Measurements from ENCODE around the gene TMEM44. TPM values are rescaled to one million over a fixed set of nuclear protein-coding genes. Genes with fewer than 3 reads are reported as not detected.

The TMEM44 gene
- total and polyA plus RNA-seq, 2 donors: 8.0 to 11.7 TPM

- 63% methylated on average over 15 of the region's 15 CpGs for WGBS
- Histone ChIP-seq H3K27ac (ENCODE audit: low read depth) (no peak overlapping the region), H3K4me1 (ENCODE audit: insufficient read depth) (no peaks in the 10 kb centered on the region)
Observed at GRCh38 chr3:194574639-194575483, 58.4 kb downstream of the TMEM44 start.

GRCh38 chr3:194573680-194574437 lies 59.4 kb downstream of the TMEM44 start:
- 64% methylated on average over 10 of the region's 10 CpGs for WGBS
- H3K36me3 ChIP-seq (ENCODE audit: insufficient read depth): no peaks in the 10 kb centered on the region
- H3K27ac ChIP-seq (ENCODE audit: low read depth): no peak overlapping the region
- no peaks in the 10 kb centered on the region for H3K4me1 ChIP-seq (ENCODE audit: insufficient read depth)
- H3K4me3 ChIP-seq (ENCODE audit: low read depth, low read length): no peak overlapping the region
- no peak for DNase-seq (ENCODE audit: extremely low spot score)

More at GRCh38 chr3:194574639-194575483, 58.4 kb downstream of the TMEM44 start:
- H3K4me3 ChIP-seq (ENCODE audit: low read depth, low read length): no peak overlapping the region
- no peak for DNase-seq (ENCODE audit: extremely low spot score)
- no peaks in the 10 kb centered on the region for H3K36me3 ChIP-seq (ENCODE audit: insufficient read depth)

- WGBS: 91% methylated on average over 16 of the region's 16 CpGs
- Histone ChIP-seq H3K36me3 (ENCODE audit: insufficient read depth) (no peaks in the 10 kb centered on the region), H3K4me3 (ENCODE audit: low read depth, low read length) (no peak overlapping the region), H3K4me1 (ENCODE audit: insufficient read depth) (no peaks in the 10 kb centered on the region), H3K27ac (ENCODE audit: low read depth) (no peak overlapping the region)
- no peak for DNase-seq (ENCODE audit: extremely low spot score)
Observed at GRCh38 chr3:194572944-194573491, 60.2 kb downstream of the TMEM44 start.

- no peak overlapping the region for H3K4me3 ChIP-seq (ENCODE audit: low read depth, low read length)
- H3K27ac ChIP-seq (ENCODE audit: low read depth): no peak overlapping the region
Observed at GRCh38 chr3:194572143-194572789, 61.0 kb downstream of the TMEM44 start.

GRCh38 chr3:194571491-194572142 lies 61.6 kb downstream of the TMEM44 start:
- Histone ChIP-seq H3K36me3 (ENCODE audit: insufficient read depth) (no peaks in the 10 kb centered on the region), H3K27ac (ENCODE audit: low read depth) (no peak overlapping the region), H3K4me3 (ENCODE audit: low read depth, low read length) (no peak overlapping the region), H3K4me1 (ENCODE audit: insufficient read depth) (no peaks in the 10 kb centered on the region)
- no peak for DNase-seq (ENCODE audit: extremely low spot score)
- 64% methylated on average over 16 of the region's 16 CpGs for WGBS

More at GRCh38 chr3:194572143-194572789, 61.0 kb downstream of the TMEM44 start:
- no peaks in the 10 kb centered on the region for H3K4me1 ChIP-seq (ENCODE audit: insufficient read depth)
- DNase-seq (ENCODE audit: extremely low spot score): no peak
- no peaks in the 10 kb centered on the region for H3K36me3 ChIP-seq (ENCODE audit: insufficient read depth)
- 34% methylated on average over 18 of the region's 18 CpGs for WGBS

- H3K4me3 ChIP-seq (ENCODE audit: low read depth, low read length): no peak overlapping the region
- H3K4me1 ChIP-seq (ENCODE audit: insufficient read depth): no peaks in the 10 kb centered on the region
- 86% methylated on average over 8 of the region's 8 CpGs for WGBS
- H3K36me3 ChIP-seq (ENCODE audit: insufficient read depth): no peaks in the 10 kb centered on the region
- DNase-seq (ENCODE audit: extremely low spot score): no peak
- no peak overlapping the region for H3K27ac ChIP-seq (ENCODE audit: low read depth)
Observed at GRCh38 chr3:194570898-194571297, 62.3 kb downstream of the TMEM44 start.

GRCh38 chr3:194570235-194570634 lies 63.0 kb downstream of the TMEM44 start:
- DNase-seq (ENCODE audit: extremely low spot score): no peak
- Histone ChIP-seq H3K36me3 (ENCODE audit: insufficient read depth) (no peaks in the 10 kb centered on the region), H3K4me3 (ENCODE audit: low read depth, low read length) (no peak overlapping the region), H3K27ac (ENCODE audit: low read depth) (no peak overlapping the region), H3K4me1 (ENCODE audit: insufficient read depth) (no peaks in the 10 kb centered on the region)
- WGBS: 88% methylated on average over 13 of the region's 13 CpGs

- WGBS: 87% methylated on average over 12 of the region's 12 CpGs
- Histone ChIP-seq H3K4me3 (ENCODE audit: low read depth, low read length) (no peak overlapping the region), H3K4me1 (ENCODE audit: insufficient read depth) (no peaks in the 10 kb centered on the region), H3K36me3 (ENCODE audit: insufficient read depth) (no peaks in the 10 kb centered on the region), H3K27ac (ENCODE audit: low read depth) (no peak overlapping the region)
- no peak for DNase-seq (ENCODE audit: extremely low spot score)
Observed at GRCh38 chr3:194569252-194569651, 64.0 kb downstream of the TMEM44 start.

GRCh38 chr3:194565597-194566190 lies 67.5 kb downstream of the TMEM44 start:
- H3K4me1 ChIP-seq (ENCODE audit: insufficient read depth): no peaks in the 10 kb centered on the region
- no peaks in the 10 kb centered on the region for H3K36me3 ChIP-seq (ENCODE audit: insufficient read depth)
- no peak overlapping the region for H3K27ac ChIP-seq (ENCODE audit: low read depth)
- 55% methylated on average over 9 of the region's 9 CpGs for WGBS
- H3K4me3 ChIP-seq (ENCODE audit: low read depth, low read length): no peak overlapping the region
- DNase-seq (ENCODE audit: extremely low spot score): no peak

GRCh38 chr3:194562986-194563385 lies 70.2 kb downstream of the TMEM44 start:
- Histone ChIP-seq H3K4me3 (ENCODE audit: low read depth, low read length) (no peak overlapping the region), H3K4me1 (ENCODE audit: insufficient read depth) (no peaks in the 10 kb centered on the region), H3K27ac (ENCODE audit: low read depth) (no peak overlapping the region), H3K36me3 (ENCODE audit: insufficient read depth) (no peaks in the 10 kb centered on the region)
- WGBS: 88% methylated on average over 2 of the region's 2 CpGs
- DNase-seq (ENCODE audit: extremely low spot score): no peak

- 60% methylated on average over 7 of the region's 7 CpGs for WGBS
- Histone ChIP-seq H3K4me1 (ENCODE audit: insufficient read depth) (no peaks in the 10 kb centered on the region), H3K36me3 (ENCODE audit: insufficient read depth) (no peaks in the 10 kb centered on the region), H3K27ac (ENCODE audit: low read depth) (no peak overlapping the region), H3K4me3 (ENCODE audit: low read depth, low read length) (no peak overlapping the region)
- DNase-seq (ENCODE audit: extremely low spot score): no peak
Observed at GRCh38 chr3:194561306-194561974, 71.8 kb downstream of the TMEM44 start.

GRCh38 chr3:194560047-194560446 lies 73.2 kb downstream of the TMEM44 start:
- no peak for DNase-seq (ENCODE audit: extremely low spot score)
- no peak overlapping the region for H3K4me3 ChIP-seq (ENCODE audit: low read depth, low read length)
- no peaks in the 10 kb centered on the region for H3K36me3 ChIP-seq (ENCODE audit: insufficient read depth)
- WGBS: 93% methylated on average over 7 of the region's 7 CpGs
- no peak overlapping the region for H3K27ac ChIP-seq (ENCODE audit: low read depth)
- no peaks in the 10 kb centered on the region for H3K4me1 ChIP-seq (ENCODE audit: insufficient read depth)

All from urinary bladder (tissue), 4 donors.